Neural cell (in vitro differentiated cells): ENCODE results near the gene GET3. TPM values are rescaled to one million over a fixed set of nuclear protein-coding genes. Genes with fewer than 3 reads are reported as not detected.

Source experiments
- H2AFZ ChIP-seq: fragments of 200-600, 300-800 bp; sonication (generic), shearing (Covaris generic); 2 replicates; pipeline ENCODE4 v1.6.0; 2014; ENCODE audit warnings: low read depth, mild to moderate bottlenecking, antibody characterized with exemption, low read length, moderate library complexity
- H3F3A ChIP-seq: fragments of 200-600 bp; shearing (Covaris generic); 2 replicates; pipeline ENCODE4 v1.6.1; 2016; ENCODE audit warnings: mild to moderate bottlenecking, moderate library complexity, mixed read lengths, antibody characterized with exemption, low read length; ENCODE audit not compliant: insufficient read depth, poor library complexity, severe bottlenecking
- H3K27ac ChIP-seq: fragments of 200-600, 300-800 bp; sonication (generic), shearing (Covaris generic); 2 replicates; pipeline ENCODE4 v1.5.1; 2014; ENCODE audit warnings: mild to moderate bottlenecking, low read length, moderate library complexity
- H3K27me3 ChIP-seq: fragments of 300-800, 200-600 bp; sonication (generic), shearing (Covaris generic); 2 replicates; pipeline ENCODE4 v1.6.0; 2014; ENCODE audit warnings: mild to moderate bottlenecking, low read depth, low read length, moderate library complexity; ENCODE audit not compliant: insufficient read depth
- H3K36me3 ChIP-seq: fragments of 300-800, 200-600 bp; sonication (generic), shearing (Covaris generic); 2 replicates; pipeline ENCODE4 v1.5.1; 2014; ENCODE audit warnings: mild to moderate bottlenecking, antibody characterized with exemption, low read length, moderate library complexity; ENCODE audit not compliant: insufficient read depth
- H3K4me2 ChIP-seq: fragments of 300-800, 200-600 bp; sonication (generic), shearing (Covaris generic); 2 replicates; pipeline ENCODE4 v1.6.0; 2014; ENCODE audit warnings: mild to moderate bottlenecking, low read length
- H3K4me3 ChIP-seq: fragments of 300-800, 200-600 bp; sonication (generic), shearing (Covaris generic); 2 replicates; pipeline ENCODE4 v1.5.1; 2014; ENCODE audit warnings: mild to moderate bottlenecking, low read length, moderate library complexity
- H3K79me2 ChIP-seq: fragments of 200-600 bp; shearing (Covaris generic); replicated peaks from 2 replicates; pipeline ENCODE4 v1.6.0; 2014; ENCODE audit warnings: mild to moderate bottlenecking, low read length, moderate library complexity; ENCODE audit not compliant: insufficient read depth
- H3K9ac ChIP-seq: fragments of 300-800, 200-600 bp; sonication (generic), shearing (Covaris generic); 2 replicates; pipeline ENCODE4 v1.6.1; 2016; ENCODE audit warnings: mild to moderate bottlenecking, low read length, mixed read lengths
- H3K9me2 ChIP-seq: fragments of 200-600 bp; shearing (Covaris generic); 2 replicates; pipeline ENCODE4 v1.6.1; 2016; ENCODE audit warnings: mild to moderate bottlenecking, low read length, mixed read lengths; ENCODE audit not compliant: insufficient read depth
- H3K9me3 ChIP-seq: fragments of 200-600, 300-800 bp; sonication (generic), shearing (Covaris generic); 2 replicates; pipeline ENCODE4 v1.6.1; 2016; ENCODE audit warnings: mild to moderate bottlenecking, mixed run types, low read length, moderate library complexity, mixed read lengths
- H4K20me1 ChIP-seq: fragments of 200-600 bp; shearing (Covaris generic); 2 replicates; pipeline ENCODE4 v1.6.1; 2016; ENCODE audit warnings: mild to moderate bottlenecking, mixed run types; ENCODE audit not compliant: insufficient read depth
- CTCF ChIP-seq: fragments of 450-650 bp; IDR thresholded peaks from 2 replicates; pipeline ENCODE4 v1.5.1; 2014; ENCODE audit warnings: antibody characterized with exemption, mild to moderate bottlenecking, moderate library complexity; ENCODE audit not compliant: poor library complexity, severe bottlenecking
- EP300 ChIP-seq: fragments of 450-650 bp; conservative IDR thresholded peaks from 2 replicates; pipeline ENCODE4 v1.6.1; 2014; ENCODE audit warnings: antibody characterized with exemption, mild to moderate bottlenecking, moderate library complexity; ENCODE audit not compliant: poor library complexity, severe bottlenecking
- EZH2 ChIP-seq: fragments of 200-600, 300-800 bp; shearing (Covaris generic), sonication (generic); IDR thresholded peaks from 2 replicates; pipeline ENCODE4 v1.6.1; 2014; ENCODE audit warnings: antibody characterized with exemption, low read length, borderline replicate concordance, mild to moderate bottlenecking; ENCODE audit not compliant: insufficient read depth, poor library complexity, severe bottlenecking
- MXI1 ChIP-seq: fragments of 450-650 bp; conservative IDR thresholded peaks from 2 replicates; pipeline ENCODE4 v1.6.1; 2014; ENCODE audit warnings: antibody characterized with exemption, mild to moderate bottlenecking; ENCODE audit not compliant: poor library complexity, severe bottlenecking
- POLR2AphosphoS5 ChIP-seq: IDR thresholded peaks from 2 replicates; pipeline ENCODE4 v1.6.1; 2012
- RAD21 ChIP-seq: fragments of 450-650 bp; conservative IDR thresholded peaks from 2 replicates; pipeline ENCODE4 v1.6.1; 2014; ENCODE audit warnings: antibody characterized with exemption, mild to moderate bottlenecking, moderate library complexity
- SMC3 ChIP-seq: fragments of 450-650 bp; conservative IDR thresholded peaks from 2 replicates; pipeline ENCODE4 v1.6.1; 2014; ENCODE audit warnings: antibody characterized with exemption, mild to moderate bottlenecking, moderate library complexity; ENCODE audit not compliant: poor library complexity
- TAF1 ChIP-seq: IDR thresholded peaks from 2 replicates; pipeline ENCODE4 v1.6.1; 2012; ENCODE audit warnings: low read depth
- polyA plus RNA-seq: library from polyadenylated mRNA; depleted of rRNA; stranded (reverse); fragments of >200 nt; gene quantifications from 2 replicates; pipeline ENCODE4 v1.2.3, GENCODE V29; 2014
- TF ChIP-seq, protein P1 (sequence below): IDR thresholded peaks from 2 replicates; pipeline ENCODE4 v1.6.1; 2012; ENCODE audit warnings: borderline replicate concordance

The GET3 gene
- polyA plus RNA-seq, 1 donor from 2014 or later, result 89.6 TPM

GRCh38 chr19:12757544-12758274, 20.4 kb downstream of the GET3 start:
- no peak overlapping the region for H2AFZ ChIP-seq
- H3K36me3 ChIP-seq, result no peaks in the 10 kb centered on the region
- H3K4me2 ChIP-seq, result no peak overlapping the region
- no peaks in the 10 kb centered on the region for H3F3A ChIP-seq
- H3K4me3 ChIP-seq, result no peak overlapping the region
- TF ChIP-seq MXI1 (no peak), CTCF (peak; percentile 52)
- H4K20me1 ChIP-seq, result no peaks in the 10 kb centered on the region
- no peaks in the 10 kb centered on the region for H3K9me3 ChIP-seq
- no peaks in the 10 kb centered on the region for H3K27me3 ChIP-seq
- no peaks in the 10 kb centered on the region for H3K79me2 ChIP-seq
- no peak overlapping the region for H3K9ac ChIP-seq
- no peaks in the 10 kb centered on the region for H3K9me2 ChIP-seq
- no peak overlapping the region for H3K27ac ChIP-seq

DNA sequence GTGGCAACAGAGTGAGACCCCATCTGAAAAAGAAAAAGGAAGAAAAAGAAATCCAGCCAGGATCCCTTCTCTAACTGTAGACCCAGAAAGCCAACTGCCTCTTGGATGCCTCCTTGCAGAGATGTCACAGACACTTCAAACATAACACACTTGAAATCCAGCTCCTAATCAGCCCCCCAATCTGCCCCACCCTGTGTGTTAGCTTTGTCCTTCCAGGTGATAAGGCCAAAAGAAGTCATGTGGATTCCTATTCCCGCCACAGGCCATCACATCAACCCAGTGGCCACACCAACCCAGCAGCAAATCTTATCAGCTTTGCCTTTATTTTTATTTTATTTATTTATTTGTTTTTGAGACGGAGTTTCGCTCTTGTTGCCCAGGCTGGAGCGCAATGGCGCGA, 22.4 kb downstream of the GET3 start:
- no peaks in the 10 kb centered on the region for H3F3A ChIP-seq
- H3K4me2 ChIP-seq, result no peak overlapping the region
- no peaks in the 10 kb centered on the region for H4K20me1 ChIP-seq
- no peak overlapping the region for H3K4me3 ChIP-seq
- H3K27me3 ChIP-seq, result no peaks in the 10 kb centered on the region
- TF ChIP-seq, protein P1, sequence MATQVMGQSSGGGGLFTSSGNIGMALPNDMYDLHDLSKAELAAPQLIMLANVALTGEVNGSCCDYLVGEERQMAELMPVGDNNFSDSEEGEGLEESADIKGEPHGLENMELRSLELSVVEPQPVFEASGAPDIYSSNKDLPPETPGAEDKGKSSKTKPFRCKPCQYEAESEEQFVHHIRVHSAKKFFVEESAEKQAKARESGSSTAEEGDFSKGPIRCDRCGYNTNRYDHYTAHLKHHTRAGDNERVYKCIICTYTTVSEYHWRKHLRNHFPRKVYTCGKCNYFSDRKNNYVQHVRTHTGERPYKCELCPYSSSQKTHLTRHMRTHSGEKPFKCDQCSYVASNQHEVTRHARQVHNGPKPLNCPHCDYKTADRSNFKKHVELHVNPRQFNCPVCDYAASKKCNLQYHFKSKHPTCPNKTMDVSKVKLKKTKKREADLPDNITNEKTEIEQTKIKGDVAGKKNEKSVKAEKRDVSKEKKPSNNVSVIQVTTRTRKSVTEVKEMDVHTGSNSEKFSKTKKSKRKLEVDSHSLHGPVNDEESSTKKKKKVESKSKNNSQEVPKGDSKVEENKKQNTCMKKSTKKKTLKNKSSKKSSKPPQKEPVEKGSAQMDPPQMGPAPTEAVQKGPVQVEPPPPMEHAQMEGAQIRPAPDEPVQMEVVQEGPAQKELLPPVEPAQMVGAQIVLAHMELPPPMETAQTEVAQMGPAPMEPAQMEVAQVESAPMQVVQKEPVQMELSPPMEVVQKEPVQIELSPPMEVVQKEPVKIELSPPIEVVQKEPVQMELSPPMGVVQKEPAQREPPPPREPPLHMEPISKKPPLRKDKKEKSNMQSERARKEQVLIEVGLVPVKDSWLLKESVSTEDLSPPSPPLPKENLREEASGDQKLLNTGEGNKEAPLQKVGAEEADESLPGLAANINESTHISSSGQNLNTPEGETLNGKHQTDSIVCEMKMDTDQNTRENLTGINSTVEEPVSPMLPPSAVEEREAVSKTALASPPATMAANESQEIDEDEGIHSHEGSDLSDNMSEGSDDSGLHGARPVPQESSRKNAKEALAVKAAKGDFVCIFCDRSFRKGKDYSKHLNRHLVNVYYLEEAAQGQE, result no peak
- TF ChIP-seq CTCF (no peak), EP300 (no peak), EZH2 (no peak), TAF1 (no peak), POLR2AphosphoS5 (no peak), RAD21 (no peak), SMC3 (no peak), MXI1 (no peak)
- H3K9me2 ChIP-seq, result no peaks in the 10 kb centered on the region
- no peak overlapping the region for H3K9ac ChIP-seq
- no peaks in the 10 kb centered on the region for H3K79me2 ChIP-seq
- no peak overlapping the region for H2AFZ ChIP-seq
- no peaks in the 10 kb centered on the region for H3K36me3 ChIP-seq
- no peak overlapping the region for H3K27ac ChIP-seq
- H3K9me3 ChIP-seq, result no peaks in the 10 kb centered on the region
